Fibroblast of skin of left quadriceps (primary cell): ENCODE measurements around the gene PLA2G5.

Source experiments
- DNase-seq, 2 experiments: peaks; one replicate each; pipeline ENCODE4 v3.0.0-alpha.2; 2013; ENCODE audit warnings: low read depth in 2 of 2

Gene PLA2G5

DNA sequence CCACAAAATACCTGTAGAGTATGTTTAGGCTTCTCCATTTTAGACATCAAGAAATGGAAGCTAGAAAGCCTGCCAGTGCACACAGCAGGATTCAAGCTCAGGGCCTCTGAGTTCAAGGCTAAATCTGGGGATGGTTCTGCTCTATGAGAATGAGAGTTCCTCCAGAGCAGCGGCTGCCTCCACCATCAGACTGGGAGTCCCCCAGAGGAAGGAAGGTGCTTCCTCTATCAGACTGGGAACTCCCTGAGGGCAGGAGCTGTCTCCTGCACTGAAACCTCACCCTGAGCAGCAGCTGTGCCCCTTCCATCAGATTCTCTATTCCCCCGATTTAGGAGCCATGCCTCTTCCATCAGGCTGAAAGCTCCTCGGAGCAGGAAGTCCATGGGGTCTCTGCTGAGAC lies 20.1 kb downstream of the PLA2G5 start:
- no peak for DNase-seq

DNA sequence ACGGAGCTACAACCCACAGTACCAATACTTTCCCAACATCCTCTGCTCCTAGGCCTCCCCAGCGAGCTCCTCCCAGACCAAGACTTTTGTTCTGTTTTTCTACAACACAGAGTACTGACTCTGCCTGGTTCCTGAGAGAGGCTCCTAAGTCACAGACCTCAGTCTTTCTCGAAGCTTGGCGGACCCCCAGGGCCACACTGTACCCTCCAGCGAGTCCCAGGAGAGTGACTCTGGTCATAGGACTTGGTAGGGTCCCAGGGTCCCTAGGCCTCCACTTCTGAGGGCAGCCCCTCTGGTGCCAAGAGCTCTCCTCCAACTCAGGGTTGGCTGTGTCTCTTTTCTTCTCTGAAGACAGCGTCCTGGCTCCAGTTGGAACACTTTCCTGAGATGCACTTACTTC lies 20.6 kb downstream of the PLA2G5 start:
- DNase-seq: no peak

- DNase-seq: no peak
Observed at GRCh38 chr1:20093303-20093702, 23.3 kb downstream of the PLA2G5 start.

DNA sequence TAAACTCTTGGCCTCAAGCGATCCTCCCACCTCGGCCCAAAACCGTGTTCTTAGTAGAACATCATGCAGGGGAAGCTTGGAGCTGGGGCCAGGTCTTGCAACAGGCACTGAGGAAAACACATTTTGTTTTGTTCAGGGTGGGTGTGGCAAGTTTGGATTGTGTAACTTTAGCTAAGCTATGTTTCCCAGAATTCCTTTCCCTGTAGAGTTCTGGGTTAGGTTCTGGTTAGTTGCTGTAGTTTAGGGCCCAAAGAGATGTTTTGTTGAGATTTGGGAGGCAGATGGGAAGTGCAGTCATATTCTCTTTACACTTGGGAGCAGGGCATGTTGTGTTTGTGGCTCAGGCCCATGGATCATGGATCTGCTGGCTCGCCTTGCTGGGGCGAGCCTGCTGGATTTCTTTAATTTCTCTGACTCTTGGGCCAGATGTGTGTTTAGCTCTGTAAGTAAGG lies 24.0 kb downstream of the PLA2G5 start:
- DNase-seq: no peak

GRCh38 chr1:20095564-20096434 lies 25.8 kb downstream of the PLA2G5 start:
- DNase-seq: no peak

DNA sequence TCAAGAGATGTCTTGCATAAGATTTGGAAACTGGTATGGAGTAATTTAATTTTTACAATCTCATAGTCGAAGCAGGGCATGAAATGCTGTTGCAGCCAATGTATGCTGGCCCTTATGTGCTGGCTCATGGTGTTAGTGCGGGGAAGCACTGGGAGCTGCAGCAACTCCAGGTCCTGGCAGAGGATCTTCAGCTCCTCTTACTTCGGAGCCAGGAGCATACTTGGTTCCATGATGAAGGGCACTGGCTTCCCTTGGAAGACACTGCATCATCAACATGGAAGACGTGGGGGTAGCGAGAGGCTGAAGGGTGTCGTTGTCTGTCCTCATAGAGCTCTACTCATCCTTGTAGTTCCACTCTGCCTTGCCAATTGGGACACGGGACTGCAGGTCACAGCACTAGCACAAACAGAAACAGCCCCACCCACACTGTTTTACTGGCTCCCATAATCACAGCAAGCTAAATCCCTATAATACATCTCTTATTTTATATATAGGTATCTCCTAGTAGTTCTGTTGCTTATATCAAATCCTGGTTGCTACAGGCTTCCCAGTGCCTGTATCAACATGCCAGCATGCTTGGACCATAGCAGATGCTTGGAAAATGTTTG lies 26.9 kb downstream of the PLA2G5 start:
- DNase-seq: no peak

DNA sequence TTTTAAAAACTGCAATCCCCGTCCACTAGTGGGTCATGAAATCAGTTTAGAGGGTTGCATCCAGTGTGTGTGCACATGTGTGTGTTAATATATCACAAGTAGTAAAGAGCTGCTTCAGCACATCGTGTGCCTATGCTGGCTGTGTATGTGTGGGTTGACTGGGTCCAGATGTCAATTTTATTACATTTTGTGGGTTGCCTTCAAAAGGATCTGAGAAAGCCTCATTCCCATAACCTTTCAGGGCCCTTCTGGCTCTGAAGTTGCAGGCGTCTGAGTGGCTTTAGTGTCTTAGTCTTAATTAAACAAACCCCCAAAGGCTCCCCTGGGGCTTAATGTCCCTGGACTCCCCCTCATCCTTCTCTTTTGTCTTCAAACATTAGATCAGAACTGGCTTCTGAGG lies 29.5 kb downstream of the PLA2G5 start:
- DNase-seq: no peak

GRCh38 chr1:20100632-20101355 lies 30.8 kb downstream of the PLA2G5 start:
- DNase-seq: peak; percentile 7 to 14

DNA sequence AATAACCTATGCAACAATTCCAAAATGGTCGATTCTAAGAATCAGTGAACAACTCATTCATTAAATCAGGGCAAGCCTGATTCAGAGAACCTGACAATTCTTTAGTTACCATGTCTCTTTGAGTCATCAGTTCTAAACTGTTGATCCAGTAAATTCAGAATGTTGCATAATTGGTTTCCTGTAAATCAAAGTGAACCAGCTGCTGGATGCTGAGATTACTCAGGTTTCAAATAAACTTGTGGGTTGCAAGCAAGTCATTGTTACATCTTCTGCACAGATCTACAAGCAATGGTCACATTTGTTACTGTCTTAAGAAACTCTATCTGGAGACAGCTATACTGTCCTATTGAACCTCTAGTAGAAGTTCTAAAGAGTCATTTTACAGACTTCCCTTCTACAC lies 32.9 kb downstream of the PLA2G5 start:
- DNase-seq: peak; percentile 28 to 36

DNA sequence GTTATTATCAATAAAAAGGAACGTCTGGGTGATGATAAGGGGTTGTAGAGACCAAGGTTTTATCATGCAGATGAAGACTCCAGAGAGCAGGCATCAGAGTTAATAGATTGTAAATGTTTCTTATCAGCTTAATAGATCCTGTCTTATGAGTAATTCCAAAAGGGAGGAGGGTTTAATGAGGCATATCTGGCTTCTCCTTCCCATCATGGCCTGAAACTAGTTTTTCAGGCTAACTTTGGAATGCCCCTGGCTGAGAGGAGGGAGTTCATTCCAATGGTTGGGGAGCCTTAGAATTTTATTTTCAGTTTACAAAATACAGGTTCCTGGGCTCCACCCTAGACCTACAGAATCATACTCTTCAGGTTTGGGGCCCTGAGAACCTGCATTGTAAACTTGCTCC lies 35.9 kb downstream of the PLA2G5 start:
- no peak for DNase-seq

GRCh38 chr1:20107351-20107750 lies 37.4 kb downstream of the PLA2G5 start:
- DNase-seq: no peak

GRCh38 chr1:20107796-20108195 lies 37.8 kb downstream of the PLA2G5 start:
- DNase-seq: no peak

DNA sequence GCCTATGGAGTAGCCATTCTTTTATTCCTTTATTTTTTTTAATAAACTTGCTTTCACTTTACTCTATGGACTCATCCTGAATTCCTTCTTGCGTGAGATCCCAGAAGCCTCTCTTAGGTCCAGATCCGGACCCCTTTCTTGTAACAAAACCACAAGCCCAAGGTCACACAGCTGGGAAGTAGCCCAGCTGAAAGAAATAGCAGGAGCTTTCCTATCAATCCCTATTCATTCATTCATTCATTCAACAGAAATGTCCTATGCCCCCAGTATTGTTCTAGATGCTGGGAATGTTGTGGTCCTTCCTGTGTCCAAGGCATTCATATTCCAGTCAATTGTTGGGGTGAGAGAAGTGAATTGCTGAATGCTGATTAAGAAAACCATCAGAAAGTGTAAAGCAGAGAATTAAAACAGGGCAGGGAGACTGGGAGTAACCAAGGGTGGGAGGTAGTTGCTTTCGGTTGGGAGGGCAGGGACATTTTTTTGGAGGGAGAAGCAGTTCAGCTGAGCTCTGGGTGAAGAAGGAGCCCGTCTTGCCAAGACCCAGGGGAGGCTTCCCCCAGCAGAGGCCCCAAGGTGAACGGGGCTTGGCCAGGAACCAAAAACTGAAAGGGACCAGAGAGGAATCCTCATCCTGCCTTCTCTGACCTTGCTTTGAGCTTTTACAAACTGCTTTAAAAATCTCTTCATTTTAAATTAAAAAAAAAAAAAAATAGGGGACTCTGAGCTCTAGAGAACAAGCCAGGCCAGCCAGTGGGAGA lies 38.6 kb downstream of the PLA2G5 start:
- DNase-seq: no peak

DNA sequence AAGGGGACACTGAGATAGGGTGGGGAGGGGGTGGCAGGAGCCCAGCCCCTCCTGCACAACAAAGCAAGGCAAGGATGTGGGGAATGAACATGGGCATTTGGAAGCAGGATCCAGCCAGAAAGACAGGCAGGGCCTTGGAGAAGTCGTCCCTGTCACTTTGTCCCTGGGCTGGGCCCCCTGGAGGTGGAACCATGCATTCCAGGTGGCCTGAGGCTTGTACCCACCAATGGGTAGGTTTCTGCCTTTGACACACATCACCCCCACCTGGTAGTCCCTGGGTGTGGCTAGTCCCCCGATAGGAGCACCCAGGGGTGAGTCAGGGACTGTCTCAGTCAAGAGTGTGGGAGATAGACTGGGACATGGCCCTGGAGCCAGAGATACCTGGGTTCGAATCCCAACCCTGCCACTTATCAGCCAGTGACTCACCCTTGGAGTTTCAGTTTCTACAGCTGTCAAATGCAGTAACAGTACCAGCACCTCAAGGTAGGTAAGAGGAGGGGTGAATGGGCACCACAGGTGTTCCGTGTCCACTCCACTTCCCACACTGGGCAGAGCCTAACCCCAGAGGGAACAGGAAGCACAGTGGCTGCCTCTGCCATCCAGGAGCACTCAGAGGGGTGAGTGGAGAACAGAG lies 39.3 kb downstream of the PLA2G5 start:
- no peak for DNase-seq

DNA sequence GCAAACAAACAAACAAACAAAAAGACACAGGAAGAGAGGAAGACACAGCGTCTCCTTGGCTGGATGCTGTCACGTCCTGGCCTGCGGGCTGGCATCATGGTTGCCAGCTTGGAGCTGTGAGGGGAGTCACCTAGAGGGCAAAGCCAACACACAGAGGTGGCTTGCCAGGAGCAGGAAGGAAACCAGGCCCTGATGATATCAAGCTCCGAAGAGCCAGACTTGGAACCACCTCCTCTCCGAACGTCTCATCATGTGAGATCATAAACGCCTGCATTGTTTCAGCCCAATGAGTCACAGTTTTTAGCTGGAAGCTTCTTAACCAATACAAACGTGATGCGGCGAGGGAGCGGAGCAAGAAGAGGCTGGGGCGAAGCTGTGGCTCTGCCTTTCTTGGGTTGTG lies 40.7 kb downstream of the PLA2G5 start:
- DNase-seq: no peak

DNA sequence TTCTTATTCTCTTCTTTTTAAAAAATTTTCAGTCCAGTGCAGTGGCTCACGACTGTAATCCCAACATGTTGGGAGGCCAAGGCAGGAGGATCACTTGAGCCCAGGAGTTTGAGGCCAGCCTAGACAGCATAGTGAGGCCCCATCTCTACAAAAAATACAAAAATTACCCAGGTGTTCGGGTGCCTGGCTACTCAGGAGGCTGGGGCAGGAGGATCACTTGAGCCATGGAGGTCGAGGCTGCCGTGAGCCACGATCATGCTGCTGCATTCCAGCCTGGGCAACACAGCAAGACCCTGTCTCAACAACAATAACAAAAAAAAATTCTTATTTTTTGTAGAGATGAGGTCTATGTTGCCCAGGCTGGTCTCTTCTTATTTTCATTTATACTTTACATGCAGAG lies 41.5 kb downstream of the PLA2G5 start:
- no peak for DNase-seq

DNA sequence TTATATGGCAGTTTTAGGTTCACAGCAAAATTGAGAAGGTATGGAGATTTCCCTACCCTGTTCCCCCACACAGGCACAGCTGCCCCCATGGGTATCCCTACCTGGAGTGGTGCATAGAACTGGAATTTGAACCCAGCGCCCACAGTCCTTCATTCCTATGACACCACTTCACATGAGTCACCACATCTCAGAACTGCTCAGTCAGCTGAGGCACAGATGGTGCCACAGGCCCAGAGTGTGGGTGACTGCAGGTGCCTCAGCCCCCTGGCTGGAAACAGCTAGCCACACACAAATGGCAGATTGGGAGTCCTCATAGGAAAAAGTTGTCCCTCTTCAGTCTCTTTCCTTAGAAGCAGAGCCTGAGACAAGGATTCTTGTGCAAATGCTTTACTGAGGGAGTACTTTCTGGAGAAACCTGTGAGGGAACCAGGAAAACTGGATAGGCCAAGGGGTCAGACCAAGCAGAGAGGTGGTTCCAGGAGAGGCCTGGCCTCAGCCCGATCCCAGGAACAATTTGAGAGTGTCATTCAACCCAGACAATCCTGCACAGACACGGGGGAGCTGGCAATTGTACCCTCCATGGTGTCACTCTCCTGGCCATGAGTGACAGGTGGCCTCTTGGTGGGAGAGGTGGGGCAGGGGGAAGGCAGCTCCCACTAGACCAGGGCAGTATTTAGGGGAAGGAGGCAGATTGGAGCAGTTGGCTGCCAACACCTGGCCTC lies 42.4 kb downstream of the PLA2G5 start:
- DNase-seq: no peak

GRCh38 chr1:20114021-20114648 lies 44.1 kb downstream of the PLA2G5 start:
- DNase-seq: no peak

GRCh38 chr1:20115479-20115878 lies 45.5 kb downstream of the PLA2G5 start:
- no peak for DNase-seq

DNA sequence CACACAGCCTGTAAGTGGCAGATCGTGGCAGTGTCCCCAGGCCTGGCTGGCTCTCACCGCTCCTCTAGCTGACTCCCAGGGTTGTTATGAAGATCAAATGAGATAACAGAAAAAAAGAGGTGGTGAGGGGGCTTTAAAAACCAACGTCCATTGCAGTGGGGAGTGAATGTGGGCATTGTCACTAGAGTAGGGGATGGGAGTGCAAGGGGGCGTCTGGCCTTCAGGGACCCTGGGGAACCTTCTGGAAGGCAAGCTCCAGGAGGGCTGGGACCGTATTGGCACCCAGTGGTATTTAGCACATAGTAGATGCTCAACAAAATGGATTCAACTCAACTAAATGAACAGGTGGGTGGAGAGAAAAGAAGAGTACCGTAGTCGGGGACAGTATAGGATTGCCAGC lies 45.9 kb downstream of the PLA2G5 start:
- no peak for DNase-seq
